DND-41 (cell line): ENCODE results near the gene BMPER.

Experiments used
- ATAC-seq: fragments of 200-7000 bp; cut with Tn5 transposase; 3 replicates; pipeline ENCODE4 v1.9.1; 2021; ENCODE audit warnings: low read depth; ENCODE audit not compliant: insufficient read depth
- DNase-seq: peaks from one replicate; pipeline ENCODE4 v3.0.0-alpha.2; 2020
- H2AFZ ChIP-seq: 2 replicates; pipeline ENCODE4 v1.6.0; 2012; ENCODE audit warnings: low read depth, low read length
- H3K27ac ChIP-seq: 2 replicates; pipeline ENCODE4 v1.5.1; 2012; ENCODE audit warnings: low read length, inconsistent platforms
- H3K27me3 ChIP-seq: fragments of 200-600 bp; sonication (generic); 2 replicates; pipeline ENCODE4 v1.6.0; 2012; ENCODE audit warnings: low read length, mild to moderate bottlenecking, inconsistent platforms; ENCODE audit not compliant: insufficient read depth, poor library complexity
- H3K36me3 ChIP-seq: 2 replicates; pipeline ENCODE4 v1.5.1; 2012; ENCODE audit warnings: low read length, inconsistent platforms; ENCODE audit not compliant: insufficient read depth
- H3K4me1 ChIP-seq: 2 replicates; pipeline ENCODE4 v1.5.1; 2012; ENCODE audit warnings: mild to moderate bottlenecking, low read length; ENCODE audit not compliant: insufficient read depth
- H3K4me2 ChIP-seq: 2 replicates; pipeline ENCODE4 v1.6.0; 2012; ENCODE audit warnings: mild to moderate bottlenecking, moderate library complexity, low read length, inconsistent platforms; ENCODE audit not compliant: insufficient read depth
- H3K4me3 ChIP-seq, 2 experiments: fragments of 200-600 bp in 1 of 2; shearing (Covaris generic) in 1 of 2; 2 replicates each; pipeline ENCODE4 v1.5.1; 2012 to 2016; ENCODE audit warnings: inconsistent platforms in 2 of 2, low read length in 2 of 2, mild to moderate bottlenecking in 2 of 2, low read depth in 1 of 2, moderate library complexity in 1 of 2
- H3K79me2 ChIP-seq: 2 replicates; pipeline ENCODE4 v1.6.0; 2012; ENCODE audit warnings: low read length, inconsistent platforms; ENCODE audit not compliant: insufficient read depth
- H3K9ac ChIP-seq: 2 replicates; pipeline ENCODE4 v1.6.0; 2012; ENCODE audit warnings: low read depth, mild to moderate bottlenecking, inconsistent platforms, low read length, moderate library complexity
- H3K9me3 ChIP-seq: 2 replicates; pipeline ENCODE4 v1.5.1; 2012; ENCODE audit warnings: low read length, moderate library complexity, mild to moderate bottlenecking, inconsistent platforms; ENCODE audit not compliant: insufficient read depth, severe bottlenecking
- H4K20me1 ChIP-seq: 2 replicates; pipeline ENCODE4 v1.6.0; 2012; ENCODE audit warnings: low read length; ENCODE audit not compliant: insufficient read depth
- EZH2 ChIP-seq: IDR thresholded peaks from 3 replicates; pipeline ENCODE4 v1.6.1; 2012; ENCODE audit warnings: borderline replicate concordance, low read depth, mild to moderate bottlenecking, moderate library complexity, low read length, inconsistent platforms; ENCODE audit not compliant: severe bottlenecking
- TF ChIP-seq, protein P1 (sequence below): IDR thresholded peaks from 2 replicates; pipeline ENCODE4 v1.5.1; 2012; ENCODE audit warnings: borderline replicate concordance, low read length, moderate library complexity, mild to moderate bottlenecking; ENCODE audit not compliant: poor library complexity, severe bottlenecking; ENCODE audit errors: extremely low read depth

The BMPER gene

DNA sequence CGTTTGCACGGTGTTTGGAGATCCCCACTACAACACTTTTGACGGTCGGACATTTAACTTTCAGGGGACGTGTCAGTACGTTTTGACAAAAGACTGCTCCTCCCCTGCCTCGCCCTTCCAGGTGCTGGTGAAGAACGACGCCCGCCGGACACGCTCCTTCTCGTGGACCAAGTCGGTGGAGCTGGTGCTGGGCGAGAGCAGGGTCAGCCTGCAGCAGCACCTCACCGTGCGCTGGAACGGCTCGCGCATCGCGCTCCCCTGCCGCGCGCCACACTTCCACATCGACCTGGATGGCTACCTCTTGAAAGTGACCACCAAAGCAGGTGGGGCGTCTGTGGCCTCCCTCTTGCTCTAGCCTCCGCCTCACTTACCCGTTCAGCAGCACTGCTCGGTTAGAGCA, 173.5 kb downstream of the BMPER start:
- no peaks in the 10 kb centered on the region for H3K4me1 ChIP-seq
- no peaks in the 10 kb centered on the region for H3K79me2 ChIP-seq
- H2AFZ ChIP-seq, result no peak overlapping the region
- ATAC-seq (no peak), DNase-seq (no peak)
- no peak overlapping the region for H3K27ac ChIP-seq
- H3K9me3 ChIP-seq, result no peaks in the 10 kb centered on the region
- no peak overlapping the region for H3K9ac ChIP-seq
- no peaks in the 10 kb centered on the region for H3K36me3 ChIP-seq
- TF ChIP-seq, protein P1, sequence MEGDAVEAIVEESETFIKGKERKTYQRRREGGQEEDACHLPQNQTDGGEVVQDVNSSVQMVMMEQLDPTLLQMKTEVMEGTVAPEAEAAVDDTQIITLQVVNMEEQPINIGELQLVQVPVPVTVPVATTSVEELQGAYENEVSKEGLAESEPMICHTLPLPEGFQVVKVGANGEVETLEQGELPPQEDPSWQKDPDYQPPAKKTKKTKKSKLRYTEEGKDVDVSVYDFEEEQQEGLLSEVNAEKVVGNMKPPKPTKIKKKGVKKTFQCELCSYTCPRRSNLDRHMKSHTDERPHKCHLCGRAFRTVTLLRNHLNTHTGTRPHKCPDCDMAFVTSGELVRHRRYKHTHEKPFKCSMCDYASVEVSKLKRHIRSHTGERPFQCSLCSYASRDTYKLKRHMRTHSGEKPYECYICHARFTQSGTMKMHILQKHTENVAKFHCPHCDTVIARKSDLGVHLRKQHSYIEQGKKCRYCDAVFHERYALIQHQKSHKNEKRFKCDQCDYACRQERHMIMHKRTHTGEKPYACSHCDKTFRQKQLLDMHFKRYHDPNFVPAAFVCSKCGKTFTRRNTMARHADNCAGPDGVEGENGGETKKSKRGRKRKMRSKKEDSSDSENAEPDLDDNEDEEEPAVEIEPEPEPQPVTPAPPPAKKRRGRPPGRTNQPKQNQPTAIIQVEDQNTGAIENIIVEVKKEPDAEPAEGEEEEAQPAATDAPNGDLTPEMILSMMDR, result no peak
- no peak for TF ChIP-seq EZH2
- no peak overlapping the region for H3K4me3 ChIP-seq
- H4K20me1 ChIP-seq, result no peaks in the 10 kb centered on the region
- H3K4me2 ChIP-seq, result no peak overlapping the region
- no peaks in the 10 kb centered on the region for H3K27me3 ChIP-seq

DNA sequence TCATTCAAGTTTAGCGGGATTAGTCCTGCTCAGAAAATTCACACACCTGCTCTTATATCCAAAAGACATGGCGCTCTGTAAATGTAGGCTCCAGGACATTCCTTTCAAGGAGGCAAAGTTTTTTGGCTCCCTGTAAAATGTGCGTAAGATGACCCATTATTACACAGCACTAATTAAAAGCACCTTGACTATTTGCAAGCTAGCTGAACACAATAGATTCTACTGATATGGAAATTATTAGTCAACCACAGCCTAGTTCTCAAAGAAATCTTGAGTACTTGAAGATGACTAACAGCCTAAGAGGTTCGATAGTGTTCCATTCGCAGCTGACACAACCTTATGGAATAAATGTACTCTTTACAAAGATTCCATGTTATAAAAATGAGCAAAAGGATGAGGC, 175.2 kb downstream of the BMPER start:
- ATAC-seq (no peak), DNase-seq (no peak)
- TF ChIP-seq, protein P1, result no peak
- no peak for TF ChIP-seq EZH2
- no peak overlapping the region for H3K27ac ChIP-seq
- H3K4me3 ChIP-seq, result no peak overlapping the region
- H3K4me1 ChIP-seq, result no peaks in the 10 kb centered on the region
- no peaks in the 10 kb centered on the region for H4K20me1 ChIP-seq
- H3K79me2 ChIP-seq, result no peaks in the 10 kb centered on the region
- no peak overlapping the region for H2AFZ ChIP-seq
- H3K4me2 ChIP-seq, result no peak overlapping the region
- no peaks in the 10 kb centered on the region for H3K27me3 ChIP-seq
- H3K9ac ChIP-seq, result no peak overlapping the region
- H3K9me3 ChIP-seq, result no peaks in the 10 kb centered on the region
- no peaks in the 10 kb centered on the region for H3K36me3 ChIP-seq

DNA sequence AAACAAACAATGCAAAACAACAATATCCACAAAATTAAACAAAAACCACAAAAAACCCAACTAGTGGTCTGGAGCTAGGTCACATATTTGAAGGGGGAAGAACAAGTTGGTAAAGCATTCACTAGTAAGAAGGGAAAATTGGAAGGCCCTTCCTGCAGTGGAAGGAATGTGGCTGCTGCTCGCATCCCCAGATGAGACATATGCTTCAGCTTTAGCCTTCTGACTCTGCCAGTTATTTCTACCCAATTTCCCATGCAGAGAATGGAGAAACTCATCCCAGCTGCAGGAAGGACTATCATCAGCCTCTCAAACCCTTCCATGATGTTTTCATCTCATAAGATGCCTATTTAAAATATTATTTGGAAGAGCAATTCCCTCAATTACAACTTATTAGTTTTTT, 176.6 kb downstream of the BMPER start:
- Histone ChIP-seq H3K9ac (no peak overlapping the region), H2AFZ (no peak overlapping the region), H3K27ac (no peak overlapping the region), H3K79me2 (no peaks in the 10 kb centered on the region), H3K36me3 (no peaks in the 10 kb centered on the region), H3K9me3 (no peaks in the 10 kb centered on the region), H4K20me1 (no peaks in the 10 kb centered on the region), H3K4me1 (no peaks in the 10 kb centered on the region), H3K4me2 (no peak overlapping the region), H3K4me3 (no peak overlapping the region), H3K27me3 (no peaks in the 10 kb centered on the region)
- DNase-seq (no peak), ATAC-seq (no peak)
- TF ChIP-seq, protein P1, result no peak
- TF ChIP-seq EZH2, result no peak

DNA sequence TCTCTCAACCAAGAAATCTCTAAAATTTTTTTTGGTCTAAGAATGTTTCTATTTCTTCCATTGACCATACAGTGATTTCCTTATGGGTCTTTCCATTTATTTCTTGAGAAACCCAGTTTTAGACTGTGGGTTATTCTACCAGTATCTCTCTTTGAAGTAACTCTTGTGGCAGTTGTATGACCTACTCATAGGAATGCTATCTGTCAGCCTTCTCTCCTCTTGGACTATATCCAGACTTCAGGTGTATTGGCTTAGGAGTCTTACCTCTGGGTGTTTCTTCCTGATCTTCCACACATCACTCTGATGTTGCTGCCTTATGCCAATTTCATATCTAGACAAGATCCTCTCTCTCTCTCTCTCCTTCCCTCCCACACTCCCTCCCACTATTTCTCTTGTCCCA, 178.1 kb downstream of the BMPER start:
- DNase-seq (no peak), ATAC-seq (no peak)
- H2AFZ ChIP-seq, result no peak overlapping the region
- no peak overlapping the region for H3K4me3 ChIP-seq
- no peak overlapping the region for H3K9ac ChIP-seq
- H3K79me2 ChIP-seq, result no peaks in the 10 kb centered on the region
- H3K36me3 ChIP-seq, result no peaks in the 10 kb centered on the region
- H3K27me3 ChIP-seq, result no peaks in the 10 kb centered on the region
- H3K4me2 ChIP-seq, result no peak overlapping the region
- TF ChIP-seq, protein P1, result no peak
- no peak for TF ChIP-seq EZH2
- H4K20me1 ChIP-seq, result no peaks in the 10 kb centered on the region
- H3K9me3 ChIP-seq, result no peaks in the 10 kb centered on the region
- H3K27ac ChIP-seq, result no peak overlapping the region
- H3K4me1 ChIP-seq, result no peaks in the 10 kb centered on the region
